GM18507 (cell line): ENCODE results near the gene ATG16L2.
"Not testable (repeated sequence)": the region's sequence is repeated elsewhere in the genome, so short reads cannot be mapped to it uniquely, and the experiment has no call there.

Source experiments
- DNase-seq: peaks from one replicate; pipeline ENCODE4 v3.0.0; 2011; ENCODE audit warnings: low read depth; ENCODE audit not compliant: insufficient read length; ENCODE audit errors: extremely low spot score
- FAIRE-seq: peaks from 2 replicates; lab custom pipeline; 2011; peaks lifted over from hg19 to GRCh38; lab: Jason Lieb, UNC

The ATG16L2 gene

GRCh38 chr11:72821221-72821919 lies 7.2 kb downstream of the ATG16L2 start:
- FAIRE-seq: no peak

GRCh38 chr11:72821920-72822799 lies 7.9 kb downstream of the ATG16L2 start:
- DNase-seq (no peak), FAIRE-seq (peak; percentile 38)

More at GRCh38 chr11:72821221-72821919, 7.2 kb downstream of the ATG16L2 start:
- DNase-seq: no peak

- FAIRE-seq (no peak), DNase-seq (no peak)
Measured at GRCh38 chr11:72823105-72823804, 9.0 kb downstream of the ATG16L2 start.

- FAIRE-seq (no peak), DNase-seq (no peak)
Measured at GRCh38 chr11:72824020-72824419, 9.8 kb downstream of the ATG16L2 start.

GRCh38 chr11:72824811-72825505 lies 10.7 kb downstream of the ATG16L2 start:
- DNase-seq (no peak), FAIRE-seq (no peak)

- DNase-seq (no peak), FAIRE-seq (no peak)
Measured at GRCh38 chr11:72825661-72826060, 11.4 kb downstream of the ATG16L2 start.

- no peak for FAIRE-seq
- no peak for DNase-seq
Measured at GRCh38 chr11:72826191-72826941, 12.2 kb downstream of the ATG16L2 start.

- DNase-seq (no peak), FAIRE-seq (no peak)
Measured at GRCh38 chr11:72826942-72827480, 12.8 kb downstream of the ATG16L2 start.

GRCh38 chr11:72827656-72828055 lies 13.4 kb downstream of the ATG16L2 start:
- not testable (repeated sequence) for DNase-seq
- FAIRE-seq: peak; percentile 55

- FAIRE-seq (no peak), DNase-seq (no peak)
Measured at GRCh38 chr11:72828081-72828567, 13.9 kb downstream of the ATG16L2 start.

GRCh38 chr11:72828692-72829101 lies 14.5 kb downstream of the ATG16L2 start:
- FAIRE-seq: no peak
- DNase-seq: no peak

GRCh38 chr11:72829178-72829577 lies 15.0 kb downstream of the ATG16L2 start:
- no peak for DNase-seq
- no peak for FAIRE-seq

- DNase-seq (no peak), FAIRE-seq (no peak)
Measured at GRCh38 chr11:72829884-72830533, 15.8 kb downstream of the ATG16L2 start.

GRCh38 chr11:72831521-72832300 lies 17.5 kb downstream of the ATG16L2 start:
- FAIRE-seq (peak; percentile 46), DNase-seq (no peak)

GRCh38 chr11:72832301-72833082 lies 18.3 kb downstream of the ATG16L2 start:
- DNase-seq: no peak

GRCh38 chr11:72833083-72833733 lies 19.0 kb downstream of the ATG16L2 start:
- DNase-seq: no peak
- no peak for FAIRE-seq

More at GRCh38 chr11:72832301-72833082, 18.3 kb downstream of the ATG16L2 start:
- FAIRE-seq: no peak
